Neural cell (in vitro differentiated cells): ENCODE measurements around the gene AKIRIN2.

Experiments used
- EP300 ChIP-seq: fragments of 450-650 bp; conservative IDR thresholded peaks from 2 replicates; pipeline ENCODE4 v1.6.1; 2014; ENCODE audit warnings: antibody characterized with exemption, mild to moderate bottlenecking, moderate library complexity; ENCODE audit not compliant: poor library complexity, severe bottlenecking
- EZH2 ChIP-seq: fragments of 200-600, 300-800 bp; shearing (Covaris generic), sonication (generic); IDR thresholded peaks from 2 replicates; pipeline ENCODE4 v1.6.1; 2014; ENCODE audit warnings: antibody characterized with exemption, low read length, borderline replicate concordance, mild to moderate bottlenecking; ENCODE audit not compliant: insufficient read depth, poor library complexity, severe bottlenecking
- MXI1 ChIP-seq: fragments of 450-650 bp; conservative IDR thresholded peaks from 2 replicates; pipeline ENCODE4 v1.6.1; 2014; ENCODE audit warnings: antibody characterized with exemption, mild to moderate bottlenecking; ENCODE audit not compliant: poor library complexity, severe bottlenecking
- SMC3 ChIP-seq: fragments of 450-650 bp; conservative IDR thresholded peaks from 2 replicates; pipeline ENCODE4 v1.6.1; 2014; ENCODE audit warnings: antibody characterized with exemption, mild to moderate bottlenecking, moderate library complexity; ENCODE audit not compliant: poor library complexity
- TAF1 ChIP-seq: IDR thresholded peaks from 2 replicates; pipeline ENCODE4 v1.6.1; 2012; ENCODE audit warnings: low read depth
- TF ChIP-seq, protein P1 (sequence below): IDR thresholded peaks from 2 replicates; pipeline ENCODE4 v1.6.1; 2012; ENCODE audit warnings: borderline replicate concordance
- TF ChIP-seq, protein P2 (sequence below): fragments of 450-650 bp; IDR thresholded peaks from 2 replicates; pipeline ENCODE4 v1.5.1; 2014; ENCODE audit warnings: antibody characterized with exemption, mild to moderate bottlenecking, moderate library complexity; ENCODE audit not compliant: poor library complexity, severe bottlenecking

DNA sequence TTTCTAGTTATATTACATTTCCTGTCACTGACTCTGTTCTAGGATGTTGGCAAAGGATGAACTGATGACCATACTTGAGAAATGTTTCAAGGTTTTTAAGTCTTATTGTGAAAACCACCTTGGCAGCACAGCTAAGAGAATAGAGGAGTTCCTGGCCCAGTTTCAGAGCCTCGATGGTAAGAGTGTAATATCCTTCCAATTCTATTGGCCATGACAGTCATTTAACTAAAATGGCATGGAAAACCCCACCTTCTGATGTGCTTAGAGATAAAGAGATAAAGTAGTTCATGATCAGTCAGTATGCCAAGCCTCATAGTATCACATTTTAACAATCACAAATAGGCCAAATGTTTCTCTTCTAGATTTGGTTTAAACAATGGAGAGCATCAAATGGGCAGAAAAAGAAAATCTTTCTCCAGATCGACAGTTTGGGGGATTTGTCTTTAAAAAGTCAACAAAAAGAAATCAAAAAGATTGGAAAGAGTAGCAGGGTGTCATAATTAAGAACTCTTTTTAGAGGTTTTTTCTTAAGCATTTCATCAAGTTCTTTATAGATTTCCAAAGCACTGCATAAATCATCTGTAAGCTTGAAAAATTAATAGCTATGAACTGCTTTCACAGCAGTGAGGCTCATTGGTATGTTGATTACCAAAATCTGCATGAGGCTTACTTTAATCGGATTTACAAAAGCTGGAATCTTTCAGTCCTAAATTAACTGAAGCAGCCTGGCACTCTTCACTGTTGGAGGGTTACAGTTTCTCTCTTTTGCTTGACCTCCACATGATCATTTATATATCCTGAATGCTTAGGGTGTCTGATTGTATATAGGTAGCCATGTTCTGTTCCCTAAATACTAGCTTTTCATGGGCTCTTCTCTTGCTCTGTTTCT, 48.7 kb downstream of the AKIRIN2 start:
- TF ChIP-seq, protein P1, sequence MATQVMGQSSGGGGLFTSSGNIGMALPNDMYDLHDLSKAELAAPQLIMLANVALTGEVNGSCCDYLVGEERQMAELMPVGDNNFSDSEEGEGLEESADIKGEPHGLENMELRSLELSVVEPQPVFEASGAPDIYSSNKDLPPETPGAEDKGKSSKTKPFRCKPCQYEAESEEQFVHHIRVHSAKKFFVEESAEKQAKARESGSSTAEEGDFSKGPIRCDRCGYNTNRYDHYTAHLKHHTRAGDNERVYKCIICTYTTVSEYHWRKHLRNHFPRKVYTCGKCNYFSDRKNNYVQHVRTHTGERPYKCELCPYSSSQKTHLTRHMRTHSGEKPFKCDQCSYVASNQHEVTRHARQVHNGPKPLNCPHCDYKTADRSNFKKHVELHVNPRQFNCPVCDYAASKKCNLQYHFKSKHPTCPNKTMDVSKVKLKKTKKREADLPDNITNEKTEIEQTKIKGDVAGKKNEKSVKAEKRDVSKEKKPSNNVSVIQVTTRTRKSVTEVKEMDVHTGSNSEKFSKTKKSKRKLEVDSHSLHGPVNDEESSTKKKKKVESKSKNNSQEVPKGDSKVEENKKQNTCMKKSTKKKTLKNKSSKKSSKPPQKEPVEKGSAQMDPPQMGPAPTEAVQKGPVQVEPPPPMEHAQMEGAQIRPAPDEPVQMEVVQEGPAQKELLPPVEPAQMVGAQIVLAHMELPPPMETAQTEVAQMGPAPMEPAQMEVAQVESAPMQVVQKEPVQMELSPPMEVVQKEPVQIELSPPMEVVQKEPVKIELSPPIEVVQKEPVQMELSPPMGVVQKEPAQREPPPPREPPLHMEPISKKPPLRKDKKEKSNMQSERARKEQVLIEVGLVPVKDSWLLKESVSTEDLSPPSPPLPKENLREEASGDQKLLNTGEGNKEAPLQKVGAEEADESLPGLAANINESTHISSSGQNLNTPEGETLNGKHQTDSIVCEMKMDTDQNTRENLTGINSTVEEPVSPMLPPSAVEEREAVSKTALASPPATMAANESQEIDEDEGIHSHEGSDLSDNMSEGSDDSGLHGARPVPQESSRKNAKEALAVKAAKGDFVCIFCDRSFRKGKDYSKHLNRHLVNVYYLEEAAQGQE, result no peak
- TF ChIP-seq EZH2 (no peak), SMC3 (no peak), EP300 (no peak), TAF1 (no peak), MXI1 (no peak)
- TF ChIP-seq, protein P2, sequence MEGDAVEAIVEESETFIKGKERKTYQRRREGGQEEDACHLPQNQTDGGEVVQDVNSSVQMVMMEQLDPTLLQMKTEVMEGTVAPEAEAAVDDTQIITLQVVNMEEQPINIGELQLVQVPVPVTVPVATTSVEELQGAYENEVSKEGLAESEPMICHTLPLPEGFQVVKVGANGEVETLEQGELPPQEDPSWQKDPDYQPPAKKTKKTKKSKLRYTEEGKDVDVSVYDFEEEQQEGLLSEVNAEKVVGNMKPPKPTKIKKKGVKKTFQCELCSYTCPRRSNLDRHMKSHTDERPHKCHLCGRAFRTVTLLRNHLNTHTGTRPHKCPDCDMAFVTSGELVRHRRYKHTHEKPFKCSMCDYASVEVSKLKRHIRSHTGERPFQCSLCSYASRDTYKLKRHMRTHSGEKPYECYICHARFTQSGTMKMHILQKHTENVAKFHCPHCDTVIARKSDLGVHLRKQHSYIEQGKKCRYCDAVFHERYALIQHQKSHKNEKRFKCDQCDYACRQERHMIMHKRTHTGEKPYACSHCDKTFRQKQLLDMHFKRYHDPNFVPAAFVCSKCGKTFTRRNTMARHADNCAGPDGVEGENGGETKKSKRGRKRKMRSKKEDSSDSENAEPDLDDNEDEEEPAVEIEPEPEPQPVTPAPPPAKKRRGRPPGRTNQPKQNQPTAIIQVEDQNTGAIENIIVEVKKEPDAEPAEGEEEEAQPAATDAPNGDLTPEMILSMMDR, result no peak
